Measurements from ENCODE around the gene PTPRU. TPM values are rescaled to one million over a fixed set of nuclear protein-coding genes. Genes with fewer than 3 reads are reported as not detected.

Gene PTPRU
- total RNA-seq, 1 experiment from 2014 or later, result 0.72 TPM

GRCh38 chr1:29255134-29255666, 18.9 kb downstream of the PTPRU start:
- H3K27me3 ChIP-seq (ENCODE audit: control insufficient read depth, insufficient read depth, low read length), result no peaks in the 10 kb centered on the region
- in situ Hi-C loops (cut with HindIII; ENCODE audit: low pct_unique_long_range_greater_than_20kb, low sequenced_read_pairs), result no loop called here
- no peaks in the 10 kb centered on the region for H3K4me1 ChIP-seq (ENCODE audit: control insufficient read depth, insufficient read depth, low read length)
- H3K27ac ChIP-seq (ENCODE audit: low read length), result no peak overlapping the region
- BruUV-seq (replicated peaks), result no TSS peak
- CTCF ChIA-PET, result no interaction called here
- no peaks in the 10 kb centered on the region for H3K36me3 ChIP-seq (ENCODE audit: control insufficient read depth, insufficient read depth, low read length)
- ATAC-seq, result no peak
- H3K4me3 ChIP-seq (ENCODE audit: low read depth in 2 of 2, low read length in 2 of 2), result no peak overlapping the region
- no peak for DNase-seq (ENCODE audit: low read depth, low spot score)
- POLR2A ChIA-PET, result interaction anchor here (0.7 kb wide), 1 partner anchor 1022 kb away, joined by 3 read pairs; no protein-coding TSS in a partner anchor
- H3K9me3 ChIP-seq (ENCODE audit: control insufficient read depth, insufficient read depth, low read depth, low read length), result no peaks in the 10 kb centered on the region
- TF ChIP-seq REST (IDR thresholded peaks at IDR 0.05; ENCODE audit: insufficient read depth in 1 of 2, low read depth in 2 of 2, low read length in 1 of 2) (no peak), POLR2AphosphoS5 (IDR thresholded peaks at IDR 0.05; ENCODE audit: low read depth, low read length) (no peak), TCF7L2 (IDR thresholded peaks at IDR 0.05; ENCODE audit: low read depth, low read length) (no peak), CTCF (IDR thresholded peaks at IDR 0.05) (no peak), SIN3A (IDR thresholded peaks at IDR 0.05; ENCODE audit: borderline replicate concordance, insufficient read depth, low read depth, low read length) (no peak)
- intact Hi-C loops (cut with micrococcal nuclease; ENCODE audit: unreplicated experiment), result no loop called here

GRCh38 chr1:29256394-29256793, 20.1 kb downstream of the PTPRU start:
- intact Hi-C loops (cut with micrococcal nuclease; ENCODE audit: unreplicated experiment) (no loop called here), in situ Hi-C loops (cut with HindIII; ENCODE audit: low pct_unique_long_range_greater_than_20kb, low sequenced_read_pairs) (no loop called here)
- ChIA-PET POLR2A (no interaction called here), CTCF (interaction anchor here (0.6 kb wide), 1 partner anchor 19 kb away, joined by 5 read pairs; no protein-coding TSS in a partner anchor)
- no peak for TF ChIP-seq REST (IDR thresholded peaks at IDR 0.05; ENCODE audit: insufficient read depth in 1 of 2, low read depth in 2 of 2, low read length in 1 of 2)
- no peak for TF ChIP-seq CTCF (IDR thresholded peaks at IDR 0.05)
- no peak for TF ChIP-seq TCF7L2 (IDR thresholded peaks at IDR 0.05; ENCODE audit: low read depth, low read length)
- no peak for TF ChIP-seq POLR2AphosphoS5 (IDR thresholded peaks at IDR 0.05; ENCODE audit: low read depth, low read length)
- TF ChIP-seq SIN3A (IDR thresholded peaks at IDR 0.05; ENCODE audit: borderline replicate concordance, insufficient read depth, low read depth, low read length), result no peak
- Histone ChIP-seq H3K36me3 (ENCODE audit: control insufficient read depth, insufficient read depth, low read length) (no peaks in the 10 kb centered on the region), H3K9me3 (ENCODE audit: control insufficient read depth, insufficient read depth, low read depth, low read length) (no peaks in the 10 kb centered on the region), H3K27me3 (ENCODE audit: control insufficient read depth, insufficient read depth, low read length) (no peaks in the 10 kb centered on the region), H3K4me3 (ENCODE audit: low read depth in 2 of 2, low read length in 2 of 2) (no peak overlapping the region), H3K27ac (ENCODE audit: low read length) (no peak overlapping the region), H3K4me1 (ENCODE audit: control insufficient read depth, insufficient read depth, low read length) (no peaks in the 10 kb centered on the region)
- no peak for DNase-seq (ENCODE audit: low read depth, low spot score)
- ATAC-seq, result no peak
- no TSS peak for BruUV-seq (replicated peaks)
